HUES64 (cell line): ENCODE data around the gene NHLRC4.

ENCODE experiments used
- H3K27ac ChIP-seq: 2 replicates; pipeline ENCODE4 v1.7.0; 2013; ENCODE audit warnings: low read depth, low read length, inconsistent platforms
- H3K27me3 ChIP-seq: 2 replicates; pipeline ENCODE4 v1.6.1; 2013; ENCODE audit warnings: mild to moderate bottlenecking, low read length; ENCODE audit not compliant: insufficient read depth
- H3K36me3 ChIP-seq: 2 replicates; pipeline ENCODE4 v1.6.1; 2013; ENCODE audit warnings: mild to moderate bottlenecking, low read length; ENCODE audit not compliant: insufficient read depth
- H3K4me1 ChIP-seq: 2 replicates; pipeline ENCODE4 v1.6.1; 2013; ENCODE audit warnings: mild to moderate bottlenecking, low read length, moderate library complexity; ENCODE audit not compliant: insufficient read depth
- H3K4me3 ChIP-seq: 2 replicates; pipeline ENCODE4 v1.5.1; 2013; ENCODE audit warnings: mild to moderate bottlenecking, low read length, moderate library complexity
- H3K9ac ChIP-seq: 2 replicates; pipeline ENCODE4 v1.6.1; 2013; ENCODE audit warnings: mild to moderate bottlenecking, low read depth, low read length
- H3K9me3 ChIP-seq: 2 replicates; pipeline ENCODE4 v1.6.1; 2013; ENCODE audit warnings: low read depth, low read length; ENCODE audit not compliant: insufficient read depth
- WGBS: fragments of 150-250, 120-280 bp; methylation state at CpG from one replicate; pipeline ENCODE4 v1.1.7; 2013; ENCODE audit warnings: missing lambda C conversion rate; 5-methylcytosine and 5-hydroxymethylcytosine counted together

NHLRC4 gene

DNA sequence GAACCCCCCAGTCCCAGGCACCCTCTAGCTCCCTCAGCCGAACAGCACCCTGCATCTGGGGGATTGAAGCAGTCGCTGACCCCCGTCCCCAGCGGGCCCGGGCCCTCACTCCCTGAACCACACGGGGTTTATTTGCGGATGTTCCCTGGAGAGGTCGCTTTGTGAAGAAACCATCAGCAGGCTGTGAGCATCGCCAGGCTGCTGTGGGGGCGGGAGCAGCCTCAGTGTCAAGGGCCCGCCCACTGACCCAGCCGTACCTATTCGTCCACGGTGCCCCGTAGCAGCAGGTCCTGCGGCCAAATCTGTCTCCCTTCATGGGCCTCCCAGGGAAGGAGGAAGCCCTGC lies 16.6 kb downstream of the NHLRC4 start:
- peaks cover 22% of the 10 kb centered on the region for H3K27me3 ChIP-seq
- peak overlapping the region; percentile 31; the same call in 1 of the 2 replicates for H3K4me3 ChIP-seq
- WGBS, result 17% methylated on average over 16 of the region's 16 CpGs
- H3K36me3 ChIP-seq, result no peaks in the 10 kb centered on the region; the same call in 1 of the 2 replicates
- H3K9me3 ChIP-seq, result no peaks in the 10 kb centered on the region
- peaks cover 4% of the 10 kb centered on the region; the same call in 1 of the 2 replicates for H3K4me1 ChIP-seq
- no peak overlapping the region for H3K9ac ChIP-seq
- no peak overlapping the region; the same call in 1 of the 2 replicates for H3K27ac ChIP-seq

DNA sequence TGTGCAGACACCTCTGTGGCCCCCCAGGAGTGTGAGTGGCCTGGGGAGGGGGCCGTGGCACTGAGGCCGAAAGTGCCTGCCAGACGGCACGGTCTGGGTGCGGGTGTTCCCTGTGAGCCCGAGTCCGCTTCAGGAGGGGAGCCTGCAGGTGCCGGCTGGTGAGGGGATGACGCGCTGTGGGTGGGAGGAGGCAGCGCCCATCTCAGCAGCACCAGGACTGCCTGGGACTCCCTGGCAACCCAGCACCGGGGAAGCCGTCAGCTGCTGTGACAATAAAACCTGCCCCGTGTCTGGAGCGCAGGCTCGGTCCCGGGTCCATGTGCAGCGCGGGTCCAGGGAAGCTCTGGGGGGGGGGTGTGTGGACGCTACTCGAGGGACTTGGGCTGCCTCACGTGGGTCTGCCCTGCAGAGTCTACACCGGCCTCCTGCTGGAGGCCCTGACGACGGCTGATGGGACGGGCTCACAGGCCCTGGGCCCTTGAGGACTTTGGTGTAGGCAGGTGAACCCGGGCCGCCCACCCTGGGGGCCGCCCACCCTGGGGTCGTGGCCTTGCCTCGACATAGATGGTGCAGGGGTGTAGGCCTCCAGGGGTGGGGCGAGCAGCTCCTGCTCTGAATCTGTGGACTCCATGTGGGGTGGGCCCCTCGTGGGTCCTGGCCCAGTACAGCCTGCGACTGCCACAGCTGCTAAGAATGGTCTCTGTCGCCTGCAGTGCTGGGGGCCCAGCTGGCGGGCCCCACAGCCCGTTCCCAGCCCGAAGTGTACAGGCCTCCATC lies 17.2 kb downstream of the NHLRC4 start:
- H3K9ac ChIP-seq, result no peak overlapping the region
- H3K27ac ChIP-seq, result no peak overlapping the region
- 40% methylated on average over 37 of the region's 38 CpGs for WGBS
- no peaks in the 10 kb centered on the region; the same call in 1 of the 2 replicates for H3K36me3 ChIP-seq
- H3K4me1 ChIP-seq, result peaks cover 4% of the 10 kb centered on the region; the same call in 1 of the 2 replicates
- H3K27me3 ChIP-seq, result peaks cover 22% of the 10 kb centered on the region
- H3K4me3 ChIP-seq, result peak overlapping the region; percentile 31; the same call in 1 of the 2 replicates
- H3K9me3 ChIP-seq, result no peaks in the 10 kb centered on the region

DNA sequence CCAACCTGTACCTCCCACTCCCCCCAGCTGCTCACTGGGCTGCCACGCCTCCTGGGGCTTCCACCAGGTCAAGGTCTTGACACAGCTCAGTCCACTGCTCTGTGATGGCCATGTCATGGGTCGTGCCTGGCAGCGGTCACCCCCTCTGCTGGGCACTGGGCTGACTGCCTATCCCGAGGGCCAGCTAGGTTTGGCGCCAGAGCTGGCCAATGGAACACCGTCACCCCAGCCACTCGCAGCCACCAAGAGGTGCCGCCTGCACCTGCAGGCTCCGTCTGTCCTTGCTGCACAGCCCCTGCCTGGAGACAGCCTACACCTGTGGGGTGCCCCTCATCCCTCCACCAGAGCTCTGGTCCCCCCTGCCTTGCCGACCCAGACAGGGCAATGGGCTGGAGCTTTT lies 18.5 kb downstream of the NHLRC4 start:
- no peak overlapping the region for H3K4me3 ChIP-seq
- H3K4me1 ChIP-seq, result peaks cover 4% of the 10 kb centered on the region; the same call in 1 of the 2 replicates
- no peak overlapping the region for H3K27ac ChIP-seq
- WGBS, result 51% methylated on average over 10 of the region's 10 CpGs
- H3K27me3 ChIP-seq, result peaks cover 22% of the 10 kb centered on the region
- no peaks in the 10 kb centered on the region; the same call in 1 of the 2 replicates for H3K36me3 ChIP-seq
- no peak overlapping the region for H3K9ac ChIP-seq
- H3K9me3 ChIP-seq, result no peaks in the 10 kb centered on the region

DNA sequence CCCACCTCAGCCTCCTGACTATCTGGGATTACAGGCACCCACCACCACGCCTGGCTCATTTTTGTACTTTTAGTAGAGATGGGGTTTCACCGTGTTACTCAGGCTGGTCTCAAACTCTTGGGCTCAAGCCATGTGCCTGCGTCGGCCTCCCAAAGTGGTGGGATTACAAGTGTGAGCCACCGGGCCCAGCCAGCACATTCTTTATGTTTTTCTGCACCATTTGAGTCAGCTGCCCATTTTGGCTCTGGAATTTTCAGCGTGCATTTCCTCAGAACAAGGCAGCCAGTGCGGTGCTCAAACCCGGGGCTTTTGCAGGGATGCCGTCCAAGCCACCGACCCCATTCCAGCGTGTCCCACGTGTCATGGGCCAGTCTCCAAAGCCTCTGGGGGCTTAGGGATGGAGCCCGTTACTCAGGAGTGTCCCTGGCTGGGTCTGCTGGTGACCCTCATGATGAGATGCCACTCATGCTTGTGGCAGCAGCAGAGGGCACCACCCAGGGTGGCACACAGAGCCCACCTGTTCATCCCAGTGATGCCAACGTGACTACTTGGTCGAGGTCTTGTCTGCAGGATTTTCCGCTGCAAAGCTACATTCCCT lies 19.3 kb downstream of the NHLRC4 start:
- Histone ChIP-seq H3K4me3 (no peak overlapping the region), H3K4me1 (peaks cover 4% of the 10 kb centered on the region; the same call in 1 of the 2 replicates), H3K9ac (no peak overlapping the region), H3K36me3 (no peaks in the 10 kb centered on the region), H3K9me3 (no peaks in the 10 kb centered on the region), H3K27me3 (peaks cover 28% of the 10 kb centered on the region), H3K27ac (no peak overlapping the region)
- WGBS, result 71% methylated on average over 16 of the region's 16 CpGs

DNA sequence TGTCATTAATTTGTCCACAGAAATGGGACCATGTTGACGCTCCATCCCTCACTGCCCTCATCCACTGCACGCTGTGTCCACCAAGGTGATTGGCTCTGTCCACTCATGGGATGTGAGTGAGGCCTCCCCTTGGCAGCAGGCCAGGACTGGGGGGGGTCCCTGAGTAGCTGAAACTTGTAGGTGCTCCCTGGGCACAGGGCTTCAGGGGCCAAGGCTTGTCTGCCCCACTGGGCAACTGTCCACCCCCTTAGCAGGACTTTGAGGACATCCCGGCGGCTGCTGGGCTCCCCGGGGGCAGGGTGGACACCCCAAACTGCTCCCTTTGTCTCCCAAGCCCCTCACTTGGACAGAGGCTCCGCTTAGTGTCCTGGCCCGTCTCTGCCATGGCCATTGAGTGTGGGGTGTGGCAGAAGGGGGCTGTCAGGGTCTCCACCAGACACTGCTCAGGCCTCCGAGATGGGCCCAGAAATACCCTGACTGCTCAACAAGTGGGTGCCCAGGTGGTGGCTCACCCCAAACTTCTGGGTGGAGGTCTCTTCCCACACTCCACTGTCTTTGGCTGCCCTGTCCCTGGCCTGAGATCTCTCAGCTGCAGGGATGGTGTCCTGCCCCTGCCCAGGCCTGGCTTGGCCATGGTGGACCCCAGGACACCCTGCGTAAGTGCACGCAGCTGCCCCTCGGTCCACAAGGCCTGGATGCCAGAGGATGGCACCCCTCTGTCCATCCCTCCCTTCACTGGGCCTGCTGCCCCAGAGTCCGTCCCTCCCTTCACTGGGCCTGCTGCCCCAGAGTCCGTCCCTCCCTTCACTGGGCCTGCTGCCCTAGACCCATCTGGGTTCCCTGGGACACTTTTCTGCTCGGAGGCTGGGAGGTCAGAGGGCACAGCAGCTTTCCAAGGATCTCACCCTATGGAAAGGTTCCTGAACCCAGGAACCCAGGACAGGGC lies 20.1 kb downstream of the NHLRC4 start:
- no peak overlapping the region for H3K27ac ChIP-seq
- WGBS, result 88% methylated on average over 14 of the region's 14 CpGs
- H3K4me3 ChIP-seq, result no peak overlapping the region
- peaks cover 29% of the 10 kb centered on the region for H3K27me3 ChIP-seq
- no peaks in the 10 kb centered on the region for H3K36me3 ChIP-seq
- H3K9me3 ChIP-seq, result no peaks in the 10 kb centered on the region
- H3K9ac ChIP-seq, result no peak overlapping the region
- peaks cover 4% of the 10 kb centered on the region; the same call in 1 of the 2 replicates for H3K4me1 ChIP-seq

DNA sequence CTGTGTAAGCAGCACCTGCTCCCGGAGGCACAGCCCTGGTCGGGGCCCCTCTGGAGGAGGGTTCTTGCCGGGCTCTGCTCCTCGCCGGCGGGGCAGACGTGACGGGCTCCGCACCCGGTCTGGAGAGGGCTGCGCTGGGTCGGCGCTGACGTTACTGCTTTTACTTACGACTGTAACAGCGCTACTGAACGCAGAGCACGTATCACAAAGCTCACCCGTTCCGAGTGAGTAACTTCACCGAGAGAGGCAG lies 21.8 kb downstream of the NHLRC4 start:
- Histone ChIP-seq H3K4me1 (peaks cover 4% of the 10 kb centered on the region; the same call in 1 of the 2 replicates), H3K27me3 (peaks cover 29% of the 10 kb centered on the region), H3K4me3 (peak overlapping the region; percentile 99), H3K9ac (peak overlapping the region; percentile 99), H3K9me3 (no peaks in the 10 kb centered on the region), H3K36me3 (0 out of 2 replicates have a peak, but pooled peaks cover 2% of the 10 kb centered on the region), H3K27ac (peak overlapping the region; percentile 100)
- WGBS, result 2% methylated on average over 21 of the region's 21 CpGs

DNA sequence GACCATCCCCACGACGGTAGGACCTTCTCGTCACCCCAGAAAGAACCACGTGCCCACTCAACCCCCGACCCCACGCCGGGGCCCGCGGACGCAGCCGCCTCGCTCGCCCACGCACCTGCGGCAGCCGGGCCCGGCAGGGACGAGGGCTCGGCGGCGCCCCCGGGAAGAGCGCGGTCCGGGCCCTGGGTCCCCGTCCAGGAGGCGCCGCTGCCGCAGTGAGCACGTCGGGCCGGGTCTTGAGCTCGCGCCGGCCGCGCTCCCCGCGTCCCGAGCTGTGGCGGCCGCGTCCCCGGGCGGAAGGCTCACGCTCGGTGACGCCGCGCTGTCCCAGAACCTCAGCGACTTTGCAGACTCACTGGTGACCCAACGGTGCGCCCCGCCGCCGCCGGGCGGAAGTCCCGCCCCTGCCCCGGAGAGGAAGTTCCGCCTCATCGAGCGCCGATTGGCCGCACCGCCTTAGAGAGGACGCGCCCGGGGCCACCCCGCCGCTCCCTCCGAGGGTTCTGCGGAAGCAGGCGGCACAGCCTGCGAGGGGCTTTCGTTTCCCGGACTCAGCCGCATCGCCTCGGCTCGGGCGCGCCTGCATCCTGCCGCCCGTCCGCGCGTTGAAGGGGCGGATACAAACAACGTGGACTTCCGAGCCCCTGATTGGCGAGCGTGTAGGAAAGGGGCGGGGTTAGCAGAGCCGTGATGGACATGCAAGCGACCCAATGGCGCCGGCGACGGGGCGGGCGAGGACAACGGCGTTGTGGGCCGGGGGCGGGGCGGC lies 22.3 kb downstream of the NHLRC4 start:
- Histone ChIP-seq H3K27me3 (peaks cover 29% of the 10 kb centered on the region), H3K27ac (peak overlapping the region; percentile 100), H3K36me3 (0 out of 2 replicates have a peak, but pooled peaks cover 2% of the 10 kb centered on the region), H3K9me3 (no peaks in the 10 kb centered on the region), H3K4me3 (peak overlapping the region; percentile 99), H3K4me1 (peaks cover 4% of the 10 kb centered on the region; the same call in 1 of the 2 replicates), H3K9ac (peak overlapping the region; percentile 99)
- WGBS, result under 1% methylated on average over 107 of the region's 107 CpGs

DNA sequence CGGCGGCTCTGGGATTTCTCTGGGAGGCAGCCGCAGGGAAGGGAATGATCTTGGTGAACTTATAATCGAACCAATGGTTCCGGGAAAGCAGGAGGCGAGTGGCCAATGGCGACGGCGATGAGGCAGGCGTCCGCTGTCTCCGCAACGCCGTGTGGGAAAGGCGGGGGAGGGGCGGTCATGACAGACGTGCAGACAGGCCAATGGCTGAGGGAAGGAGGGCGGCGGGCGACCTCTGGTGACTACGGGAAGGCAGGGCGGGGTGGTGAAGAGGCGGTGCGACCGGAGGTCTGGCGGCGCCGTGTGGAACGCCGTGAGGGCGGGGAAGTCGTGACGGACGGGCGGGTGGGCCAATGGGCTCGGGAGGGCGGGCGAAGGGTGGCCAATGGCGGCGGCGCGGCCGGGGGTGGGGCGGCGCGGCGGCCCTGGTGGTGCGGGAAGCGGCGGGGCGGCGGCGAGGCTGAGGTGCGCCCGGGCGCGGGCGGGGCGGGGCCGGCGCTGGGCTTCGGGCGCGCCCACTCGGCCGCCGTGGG lies 22.9 kb downstream of the NHLRC4 start, which contains the start of gene RAB40C:
TSS of gene RAB40C (plus strand) at position 409 of the 530 bp plus-strand sequence. CDS start 226 bp downstream, outside the sequence.
- H3K4me3 ChIP-seq, result peak within 1 kb of the TSS; percentile 99
- H3K9me3 ChIP-seq, result no peaks in the 10 kb centered on the region
- H3K36me3 ChIP-seq, result 0 out of 2 replicates have a peak, but pooled peaks cover 2% of the 10 kb centered on the region
- under 1% methylated on average over 67 of the region's 67 CpGs for WGBS
- H3K9ac ChIP-seq, result peak within 1 kb of the TSS; percentile 99
- H3K4me1 ChIP-seq, result peaks cover 4% of the 10 kb centered on the region; the same call in 1 of the 2 replicates
- H3K27ac ChIP-seq, result peak within 1 kb of the TSS; percentile 100
- peaks cover 29% of the 10 kb centered on the region for H3K27me3 ChIP-seq

DNA sequence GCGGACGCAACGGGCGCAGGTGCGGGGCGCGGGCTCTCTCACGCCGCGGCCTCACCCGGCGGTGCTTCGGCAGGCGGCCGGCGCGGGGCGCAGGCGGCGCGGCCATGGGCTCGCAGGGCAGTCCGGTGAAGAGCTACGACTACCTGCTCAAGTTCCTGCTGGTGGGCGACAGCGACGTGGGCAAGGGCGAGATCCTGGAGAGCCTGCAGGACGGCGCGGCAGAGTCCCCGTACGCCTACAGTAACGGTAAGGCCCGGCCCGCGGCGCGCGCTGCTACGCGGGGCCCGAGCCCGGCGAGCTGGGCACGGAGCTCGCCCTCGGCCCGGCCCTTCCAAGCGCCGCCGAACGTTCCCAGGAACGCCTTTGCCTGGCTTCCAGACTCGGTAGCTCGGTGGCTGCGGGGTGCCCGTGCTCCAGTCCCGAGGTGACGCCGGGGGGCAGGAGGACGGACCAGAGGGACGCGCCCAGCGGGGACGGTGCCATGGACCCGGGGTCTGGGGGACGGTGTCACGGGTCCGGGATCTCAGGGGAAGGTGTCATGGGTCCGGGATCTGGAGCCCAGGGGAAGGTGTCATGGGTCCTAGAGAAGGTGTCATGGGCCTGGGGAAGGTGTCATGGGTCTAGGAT lies 23.5 kb downstream of the NHLRC4 start:
- Histone ChIP-seq H3K36me3 (0 out of 2 replicates have a peak, but pooled peaks cover 2% of the 10 kb centered on the region), H3K4me1 (peaks cover 4% of the 10 kb centered on the region; the same call in 1 of the 2 replicates), H3K4me3 (peak overlapping the region; percentile 89), H3K9ac (peak overlapping the region; percentile 73), H3K27ac (0 out of 2 replicates have a peak overlapping the region, but pooled peaks have one; percentile 17), H3K27me3 (peaks cover 29% of the 10 kb centered on the region), H3K9me3 (no peaks in the 10 kb centered on the region)
- WGBS, result 1% methylated on average over 71 of the region's 71 CpGs
